Subcutaneous abdominal adipose tissue (tissue), 5 donors: ENCODE measurements around the gene ARHGEF33.

Experiments used
- H3K27ac ChIP-seq: one replicate; pipeline ENCODE4 v1.7.0; 2013; ENCODE audit warnings: low read depth, mild to moderate bottlenecking, inconsistent platforms, low read length, moderate library complexity
- H3K27me3 ChIP-seq, 5 donors: one replicate each; pipeline ENCODE4 v1.7.0; 2013; ENCODE audit warnings: low read length in 5 of 5, inconsistent platforms in 1 of 5; ENCODE audit not compliant: control insufficient read depth in 5 of 5, insufficient read depth in 4 of 5
- H3K36me3 ChIP-seq, 5 donors: one replicate each; pipeline ENCODE4 v1.7.0; 2013; ENCODE audit warnings: low read length in 5 of 5; ENCODE audit not compliant: control insufficient read depth in 5 of 5, insufficient read depth in 5 of 5
- H3K4me1 ChIP-seq, 5 donors: one replicate each; pipeline ENCODE4 v1.7.0; 2013; ENCODE audit warnings: low read length in 5 of 5, mild to moderate bottlenecking in 3 of 5, moderate library complexity in 1 of 5; ENCODE audit not compliant: control insufficient read depth in 5 of 5, insufficient read depth in 5 of 5
- H3K4me3 ChIP-seq, 5 donors: one replicate each; pipeline ENCODE4 v1.7.0; 2013; ENCODE audit warnings: low read length in 5 of 5, low read depth in 1 of 5
- H3K9ac ChIP-seq, 5 donors: one replicate each; pipeline ENCODE4 v1.7.0; 2013; ENCODE audit warnings: low read length in 5 of 5, mild to moderate bottlenecking in 4 of 5, moderate library complexity in 3 of 5
- H3K9me3 ChIP-seq, 5 donors: one replicate each; pipeline ENCODE4 v1.7.0; 2013; ENCODE audit warnings: low read length in 5 of 5; ENCODE audit not compliant: control insufficient read depth in 5 of 5
- donor health status: healthy.
- donor health status: healthy.
- donor health status: healthy.
- donor health status: healthy.
- donor health status: healthy.

The ARHGEF33 gene

DNA sequence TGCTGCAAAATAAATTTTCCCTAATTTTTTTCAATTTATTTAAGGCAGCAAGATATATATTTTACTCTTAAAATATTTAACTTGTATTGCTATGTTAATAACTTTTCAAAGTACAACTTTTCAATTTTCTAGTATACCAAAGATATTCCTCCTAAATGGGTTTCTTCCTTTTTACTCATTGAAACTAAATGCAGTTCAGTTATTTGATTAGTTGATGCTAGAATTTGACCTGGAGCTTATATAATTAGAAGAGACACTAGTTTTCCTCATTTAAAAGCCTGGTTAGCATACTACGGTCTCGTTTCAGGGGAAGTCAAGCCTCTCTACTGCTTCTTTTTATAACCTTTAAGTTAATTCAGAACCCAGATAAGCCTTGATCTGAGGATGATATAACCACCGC lies at the start of gene ARHGEF33:
Gene ARHGEF33 (plus strand): TSS at position 301 of the 400 bp plus-strand sequence. CDS start 29,573 bp downstream, outside the sequence.
- Histone ChIP-seq H3K4me1 (no peaks in the 10 kb centered on the region), H3K27me3 (no peaks in the 10 kb centered on the region), H3K27ac (no peak within 1 kb of the TSS), H3K4me3 (no peak within 1 kb of the TSS), H3K36me3 (no peaks in the 10 kb centered on the region), H3K9ac (no peak within 1 kb of the TSS), H3K9me3 (peaks cover 0 to 4% (median 0%) of the 10 kb centered on the region in 5 donors)

DNA sequence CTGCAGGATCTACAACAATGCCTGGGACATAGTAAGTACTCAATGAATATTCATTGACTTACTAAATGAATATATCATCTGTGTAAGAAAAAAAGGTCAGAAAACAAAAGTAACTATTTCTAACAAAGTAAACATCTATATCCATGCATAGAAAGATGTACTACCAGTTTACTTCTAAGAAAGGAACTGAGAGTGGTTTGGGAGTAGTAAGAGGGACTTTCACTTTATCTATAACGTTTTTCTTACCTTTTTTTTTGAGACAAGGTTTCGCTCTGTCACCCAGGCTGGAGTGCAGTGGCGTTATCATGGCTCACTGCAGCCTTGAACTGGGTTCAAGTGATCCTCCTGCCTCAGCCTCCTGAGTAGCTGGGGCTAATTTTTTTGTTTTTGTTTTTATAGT lies 39.6 kb upstream of the ARHGEF33 start:
- no peak overlapping the region for H3K4me3 ChIP-seq
- H3K36me3 ChIP-seq: peaks cover 16 to 21% (median 20%) of the 10 kb centered on the region in 5 donors
- H3K4me1 ChIP-seq: no peaks in the 10 kb centered on the region
- H3K27ac ChIP-seq: no peak overlapping the region
- no peaks in the 10 kb centered on the region for H3K9me3 ChIP-seq
- H3K9ac ChIP-seq: no peak overlapping the region
- no peaks in the 10 kb centered on the region for H3K27me3 ChIP-seq

DNA sequence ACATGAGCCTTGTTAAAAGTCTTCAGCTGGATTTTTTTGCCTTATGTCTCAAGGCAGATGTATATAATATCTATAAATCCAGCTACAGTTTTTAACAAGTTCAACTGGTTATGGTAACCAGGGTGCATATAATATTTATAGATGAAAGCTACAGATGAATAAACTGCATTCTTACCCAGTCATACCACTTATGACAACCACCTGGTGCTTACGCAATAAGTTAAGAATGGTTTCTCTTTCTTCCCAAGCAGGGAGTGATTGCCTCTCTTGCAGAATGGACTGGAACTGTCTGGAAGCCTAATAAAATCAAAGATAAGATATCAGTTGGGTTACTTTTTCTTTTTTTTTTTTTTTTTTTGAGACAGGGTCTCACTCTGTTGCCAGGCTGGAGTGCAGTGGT lies 33.5 kb upstream of the ARHGEF33 start:
- Histone ChIP-seq H3K9ac (no peak overlapping the region), H3K4me1 (no peaks in the 10 kb centered on the region), H3K4me3 (no peak overlapping the region), H3K27me3 (no peaks in the 10 kb centered on the region), H3K36me3 (peaks cover 37 to 57% (median 44%) of the 10 kb centered on the region in 5 donors), H3K9me3 (no peaks in the 10 kb centered on the region), H3K27ac (no peak overlapping the region)

DNA sequence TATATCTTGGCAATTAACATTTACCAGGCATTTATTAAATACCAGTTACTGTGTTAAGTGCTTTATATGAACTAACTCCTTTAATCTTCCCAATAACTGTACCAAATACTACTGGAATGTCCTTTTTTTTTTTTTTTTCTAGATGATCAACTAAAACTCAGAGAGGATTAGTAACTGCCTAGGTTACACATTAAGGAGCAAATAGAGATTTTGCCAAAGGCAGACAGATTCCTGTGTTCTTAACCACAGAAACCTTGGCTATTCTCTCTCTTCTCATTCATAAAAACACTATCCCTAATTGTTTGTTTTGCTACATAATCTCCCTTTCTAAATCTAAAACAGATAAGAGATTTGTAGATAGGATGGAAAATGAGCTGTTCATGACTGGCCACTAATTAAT lies 27.2 kb upstream of the ARHGEF33 start:
- peaks cover 28 to 60% (median 46%) of the 10 kb centered on the region in 5 donors for H3K36me3 ChIP-seq
- no peaks in the 10 kb centered on the region for H3K4me1 ChIP-seq
- H3K27me3 ChIP-seq: no peaks in the 10 kb centered on the region
- no peaks in the 10 kb centered on the region for H3K9me3 ChIP-seq
- no peak overlapping the region for H3K27ac ChIP-seq
- H3K9ac ChIP-seq: no peak overlapping the region
- H3K4me3 ChIP-seq: no peak overlapping the region

DNA sequence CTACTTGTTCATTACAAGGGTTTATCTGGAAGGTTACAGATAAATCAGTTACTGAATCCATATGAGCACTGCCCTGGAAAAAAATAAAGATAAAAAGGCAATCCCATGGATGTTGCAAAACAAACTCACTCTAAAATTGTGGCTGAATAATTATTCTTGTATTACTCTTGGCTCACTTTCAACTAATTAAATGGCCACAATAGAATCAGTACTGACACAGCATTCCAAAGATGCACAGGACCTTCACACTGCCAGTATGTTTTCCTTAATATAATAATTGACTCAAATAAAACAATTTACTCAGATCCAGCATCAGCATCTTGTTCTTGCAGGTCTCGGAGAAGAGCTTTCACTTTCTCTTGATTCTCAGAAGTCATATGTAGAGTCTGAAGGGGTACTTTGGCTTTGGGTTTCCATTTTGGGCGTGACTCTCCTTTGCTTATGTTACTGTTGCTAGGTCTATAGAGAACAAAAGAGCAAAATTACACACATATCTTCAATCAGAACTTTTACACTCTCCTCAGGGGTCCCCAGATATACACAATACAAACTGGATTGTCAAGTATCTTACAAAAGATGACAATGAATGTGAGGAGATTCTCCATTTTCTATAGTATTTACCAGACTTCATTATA lies 26.5 kb upstream of the ARHGEF33 start:
- H3K36me3 ChIP-seq: peaks cover 26 to 62% (median 47%) of the 10 kb centered on the region in 5 donors
- no peak overlapping the region for H3K27ac ChIP-seq
- no peaks in the 10 kb centered on the region for H3K27me3 ChIP-seq

DNA sequence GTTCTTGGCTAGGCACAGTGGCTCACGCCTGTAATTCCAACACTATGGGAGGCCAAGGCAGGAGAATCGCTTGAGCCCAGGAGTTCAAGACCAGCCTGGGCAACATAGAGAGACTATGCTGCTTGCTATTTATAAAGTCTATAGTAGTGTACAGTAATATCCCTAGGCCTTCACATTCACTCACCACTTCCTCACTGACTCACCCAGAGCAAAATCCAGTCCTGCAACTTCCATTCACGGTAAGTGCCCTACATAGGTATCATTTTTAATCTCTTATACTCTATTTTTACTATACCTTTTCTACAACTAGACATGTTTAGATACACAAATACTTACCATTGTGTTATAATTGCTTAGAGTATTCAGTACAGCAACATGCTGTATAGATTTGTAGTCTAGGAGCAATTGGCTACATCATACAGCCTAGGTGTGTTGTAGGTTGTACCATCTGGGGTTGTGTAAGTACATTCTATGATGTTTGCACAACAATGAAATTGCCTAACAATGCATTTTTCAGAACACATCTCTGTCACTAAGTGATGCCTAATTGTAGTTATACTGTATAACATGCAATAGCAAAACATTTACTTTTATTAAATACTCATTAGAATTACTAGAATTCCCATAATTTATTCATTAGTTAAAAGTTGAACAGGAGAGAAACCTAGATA lies 22.8 kb upstream of the ARHGEF33 start:
- peaks cover 0 to 5% (median 2%) of the 10 kb centered on the region in 5 donors for H3K9me3 ChIP-seq
- peaks cover 13 to 35% (median 24%) of the 10 kb centered on the region in 5 donors for H3K36me3 ChIP-seq
- H3K27me3 ChIP-seq: no peaks in the 10 kb centered on the region
- no peaks in the 10 kb centered on the region for H3K4me1 ChIP-seq
- H3K4me3 ChIP-seq: no peak overlapping the region
- H3K27ac ChIP-seq: no peak overlapping the region
- H3K9ac ChIP-seq: no peak overlapping the region

More for the DNA sequence above, 26.5 kb upstream of the ARHGEF33 start:
- no peak overlapping the region for H3K4me3 ChIP-seq
- H3K9me3 ChIP-seq: no peaks in the 10 kb centered on the region
- no peak overlapping the region for H3K9ac ChIP-seq
- H3K4me1 ChIP-seq: no peaks in the 10 kb centered on the region

DNA sequence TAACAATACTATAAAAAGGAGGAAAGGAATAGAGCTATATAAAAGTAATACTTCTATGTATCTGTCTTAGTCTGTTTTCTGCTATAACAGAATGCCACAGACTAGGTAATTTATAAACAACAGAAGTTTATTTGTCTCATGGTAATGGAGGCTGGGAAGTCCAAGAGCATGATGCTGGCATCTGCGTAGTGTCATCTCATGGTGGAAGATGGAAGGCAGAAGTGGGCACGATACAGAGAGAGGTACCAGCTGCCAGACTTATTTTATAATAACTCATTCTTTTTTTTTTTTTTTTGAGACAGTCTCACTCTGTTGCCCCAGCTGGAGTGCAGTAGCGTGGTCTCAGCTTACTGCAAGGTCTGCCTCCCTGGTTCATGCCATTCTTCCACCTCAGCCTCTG lies 18.2 kb upstream of the ARHGEF33 start:
- no peak overlapping the region for H3K4me3 ChIP-seq
- no peaks in the 10 kb centered on the region for H3K27me3 ChIP-seq
- H3K27ac ChIP-seq: no peak overlapping the region
- H3K36me3 ChIP-seq: peaks cover 5 to 15% (median 6%) of the 10 kb centered on the region in 5 donors
- H3K4me1 ChIP-seq: peaks cover 4 to 17% (median 14%) of the 10 kb centered on the region in 5 donors
- no peak overlapping the region for H3K9ac ChIP-seq
- peaks cover 0 to 6% (median 5%) of the 10 kb centered on the region in 5 donors for H3K9me3 ChIP-seq

DNA sequence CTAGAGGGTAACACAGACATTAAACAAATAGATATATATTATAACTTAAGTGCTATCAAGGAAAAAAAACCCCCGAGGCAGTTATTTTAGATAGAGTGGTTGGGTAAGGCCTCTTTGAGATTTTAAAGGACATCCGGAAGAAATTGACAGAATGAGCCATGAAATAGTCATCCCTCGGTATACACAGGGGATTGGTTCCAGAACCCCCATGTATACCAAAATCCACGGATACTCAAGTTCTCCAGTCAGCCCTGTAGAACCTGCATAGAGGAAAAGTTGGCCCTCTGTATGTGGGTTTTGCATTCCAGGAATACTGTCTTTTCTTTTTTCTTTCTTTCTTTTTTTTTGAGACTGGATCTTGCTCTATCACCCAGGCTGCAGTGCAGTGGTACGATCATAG lies 15.9 kb upstream of the ARHGEF33 start:
- Histone ChIP-seq H3K4me1 (peaks cover 5 to 22% (median 16%) of the 10 kb centered on the region in 5 donors), H3K36me3 (no peaks in the 10 kb centered on the region), H3K27me3 (no peaks in the 10 kb centered on the region), H3K9me3 (peaks cover 0 to 6% (median 5%) of the 10 kb centered on the region in 5 donors), H3K27ac (no peak overlapping the region), H3K4me3 (no peak overlapping the region), H3K9ac (no peak overlapping the region)

DNA sequence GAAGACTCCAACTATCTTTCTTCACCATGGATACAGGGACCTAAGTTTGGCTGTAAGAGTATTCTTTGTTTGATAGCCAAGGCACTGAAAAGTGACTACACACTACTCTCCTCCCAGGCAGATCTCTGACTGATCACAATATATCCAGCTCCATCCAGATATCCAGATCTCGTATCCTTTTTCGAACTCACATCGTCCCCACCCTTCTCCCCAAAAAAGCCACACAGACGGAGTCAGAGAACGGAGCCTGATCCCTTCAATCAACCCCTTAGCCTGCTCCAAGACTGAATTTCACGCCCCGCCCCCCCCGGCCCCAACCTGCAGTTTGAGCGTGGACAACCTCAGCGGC lies 14.5 kb upstream of the ARHGEF33 start:
- Histone ChIP-seq H3K9me3 (peaks cover 0 to 6% (median 5%) of the 10 kb centered on the region in 5 donors), H3K4me3 (peak overlapping the region; percentile 78 to 100 (median 99)), H3K36me3 (peaks cover 0 to under 1% (median under 1%) of the 10 kb centered on the region in 5 donors), H3K9ac (peak overlapping the region; percentile 70 to 86 (median 77)), H3K27ac (peak overlapping the region; percentile 51), H3K4me1 (peaks cover 5 to 22% (median 16%) of the 10 kb centered on the region in 5 donors), H3K27me3 (no peaks in the 10 kb centered on the region)
